HL-60 (cell line): ENCODE results near the gene MALRD1.

Source experiments
- CTCF ChIP-seq: IDR thresholded peaks from one replicate; pipeline ENCODE4 v1.5.1; 2011; ENCODE audit warnings: low read length, control low read depth, inconsistent platforms; ENCODE audit not compliant: insufficient read depth
- GABPA ChIP-seq: IDR thresholded peaks from 2 replicates; pipeline ENCODE4 v1.6.1; 2012; ENCODE audit warnings: low read depth
- POLR2AphosphoS5 ChIP-seq: IDR thresholded peaks from 2 replicates; pipeline ENCODE4 v1.6.1; 2012; ENCODE audit warnings: low read depth
- REST ChIP-seq: IDR thresholded peaks from 2 replicates; pipeline ENCODE4 v1.6.1; 2012; ENCODE audit warnings: low read depth; ENCODE audit not compliant: insufficient replicate concordance
- SPI1 ChIP-seq: IDR thresholded peaks from 2 replicates; pipeline ENCODE4 v1.6.1; 2012; ENCODE audit warnings: low read depth, mild to moderate bottlenecking, borderline replicate concordance

- no peak for TF ChIP-seq CTCF
- no peak for TF ChIP-seq POLR2AphosphoS5
- no peak for TF ChIP-seq REST
- no peak for TF ChIP-seq GABPA
- no peak for TF ChIP-seq SPI1
Observed at GRCh38 chr10:19468413-19468812, 419.8 kb downstream of the MALRD1 start.
